Measurements from ENCODE around the gene PRXL2B. TPM values are rescaled to one million over a fixed set of nuclear protein-coding genes. Genes with fewer than 3 reads are reported as not detected.

PRXL2B gene
- total RNA-seq, 1 donor from 2014 or later: 26.3 TPM

DNA sequence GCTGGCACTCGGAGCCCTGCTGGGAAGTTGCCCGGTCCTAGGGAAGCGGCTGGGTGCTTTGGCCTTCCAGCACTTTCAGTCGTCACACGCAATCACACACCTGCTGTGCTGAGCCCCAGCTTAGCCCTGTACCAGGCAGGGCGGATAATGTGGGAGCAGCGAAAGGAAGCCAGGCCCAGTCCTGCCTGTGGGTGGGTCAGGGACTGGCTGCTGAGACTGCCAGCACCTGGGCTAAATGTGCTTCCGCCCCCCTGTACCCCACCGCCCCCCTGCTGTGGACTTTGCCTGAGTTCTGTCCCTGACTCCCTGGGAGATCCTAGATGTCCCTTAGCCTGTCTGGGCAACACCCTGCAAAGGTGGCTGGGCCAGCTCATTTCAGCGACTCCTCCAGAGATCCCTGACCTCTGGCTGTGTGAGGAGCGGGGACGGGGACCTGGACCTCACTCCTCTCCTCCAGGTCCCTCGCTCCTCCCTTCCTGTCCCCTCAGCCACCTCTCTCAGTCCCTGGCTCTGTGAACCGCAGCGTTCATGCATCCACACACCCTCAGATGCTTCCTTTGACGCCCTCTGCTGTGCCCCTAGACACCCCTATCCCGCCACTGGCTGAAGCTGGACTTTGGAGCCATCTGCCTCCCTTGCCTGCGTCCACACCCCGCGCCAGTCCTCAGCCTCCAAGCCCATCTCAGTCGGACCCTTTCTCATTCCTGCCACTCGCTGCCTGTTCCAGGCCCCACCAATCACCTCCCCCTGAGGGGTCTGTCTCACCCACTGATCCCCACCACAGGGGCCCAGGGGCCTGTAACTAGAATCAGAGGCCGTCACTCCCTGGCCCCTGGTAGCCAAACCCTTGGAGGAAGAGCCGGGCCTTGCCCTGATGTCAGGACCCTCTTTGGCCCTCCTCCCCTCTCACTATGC lies 44.8 kb downstream of the PRXL2B start:
- H3K9me3 ChIP-seq: no peaks in the 10 kb centered on the region
- ATAC-seq (no peak), DNase-seq (no peak)
- no peak overlapping the region for H3K27ac ChIP-seq
- H3K27me3 ChIP-seq (ENCODE audit: low read depth): peaks cover 72% of the 10 kb centered on the region
- no peak overlapping the region for H3K4me3 ChIP-seq
- H3K36me3 ChIP-seq: no peaks in the 10 kb centered on the region
- intact Hi-C loops (cut with DNase I): no loop called here
- TF ChIP-seq, protein P1, sequence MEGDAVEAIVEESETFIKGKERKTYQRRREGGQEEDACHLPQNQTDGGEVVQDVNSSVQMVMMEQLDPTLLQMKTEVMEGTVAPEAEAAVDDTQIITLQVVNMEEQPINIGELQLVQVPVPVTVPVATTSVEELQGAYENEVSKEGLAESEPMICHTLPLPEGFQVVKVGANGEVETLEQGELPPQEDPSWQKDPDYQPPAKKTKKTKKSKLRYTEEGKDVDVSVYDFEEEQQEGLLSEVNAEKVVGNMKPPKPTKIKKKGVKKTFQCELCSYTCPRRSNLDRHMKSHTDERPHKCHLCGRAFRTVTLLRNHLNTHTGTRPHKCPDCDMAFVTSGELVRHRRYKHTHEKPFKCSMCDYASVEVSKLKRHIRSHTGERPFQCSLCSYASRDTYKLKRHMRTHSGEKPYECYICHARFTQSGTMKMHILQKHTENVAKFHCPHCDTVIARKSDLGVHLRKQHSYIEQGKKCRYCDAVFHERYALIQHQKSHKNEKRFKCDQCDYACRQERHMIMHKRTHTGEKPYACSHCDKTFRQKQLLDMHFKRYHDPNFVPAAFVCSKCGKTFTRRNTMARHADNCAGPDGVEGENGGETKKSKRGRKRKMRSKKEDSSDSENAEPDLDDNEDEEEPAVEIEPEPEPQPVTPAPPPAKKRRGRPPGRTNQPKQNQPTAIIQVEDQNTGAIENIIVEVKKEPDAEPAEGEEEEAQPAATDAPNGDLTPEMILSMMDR (IDR thresholded peaks at IDR 0.05): no peak
- no peaks in the 10 kb centered on the region for H3K4me1 ChIP-seq

DNA sequence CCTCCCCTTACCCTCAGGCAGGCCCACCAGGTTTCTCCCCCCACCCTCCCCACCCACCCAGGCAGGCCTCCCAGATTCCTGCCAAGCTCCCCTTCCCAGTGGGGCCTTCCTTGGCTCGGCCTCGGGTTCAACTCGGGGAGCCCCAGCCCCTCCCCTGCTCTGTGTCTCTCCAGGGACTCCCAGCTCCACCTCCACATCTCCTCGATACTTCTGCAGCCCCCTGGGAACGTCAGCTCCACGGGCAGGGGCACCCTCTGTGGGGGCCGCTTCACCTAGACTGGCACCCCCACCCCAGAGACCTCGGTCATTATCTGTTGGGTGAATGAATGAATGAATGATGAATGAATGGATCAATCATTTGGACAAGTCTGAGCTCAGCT lies 45.5 kb downstream of the PRXL2B start:
- no peak overlapping the region for H3K4me3 ChIP-seq
- H3K4me1 ChIP-seq: no peaks in the 10 kb centered on the region
- H3K9me3 ChIP-seq: no peaks in the 10 kb centered on the region
- H3K36me3 ChIP-seq: no peaks in the 10 kb centered on the region
- DNase-seq: no peak
- no peak overlapping the region for H3K27ac ChIP-seq
- peaks cover 67% of the 10 kb centered on the region for H3K27me3 ChIP-seq (ENCODE audit: low read depth)
- intact Hi-C loops (cut with DNase I): no loop called here
- TF ChIP-seq, protein P1 (IDR thresholded peaks at IDR 0.05): no peak
- ATAC-seq: no peak

DNA sequence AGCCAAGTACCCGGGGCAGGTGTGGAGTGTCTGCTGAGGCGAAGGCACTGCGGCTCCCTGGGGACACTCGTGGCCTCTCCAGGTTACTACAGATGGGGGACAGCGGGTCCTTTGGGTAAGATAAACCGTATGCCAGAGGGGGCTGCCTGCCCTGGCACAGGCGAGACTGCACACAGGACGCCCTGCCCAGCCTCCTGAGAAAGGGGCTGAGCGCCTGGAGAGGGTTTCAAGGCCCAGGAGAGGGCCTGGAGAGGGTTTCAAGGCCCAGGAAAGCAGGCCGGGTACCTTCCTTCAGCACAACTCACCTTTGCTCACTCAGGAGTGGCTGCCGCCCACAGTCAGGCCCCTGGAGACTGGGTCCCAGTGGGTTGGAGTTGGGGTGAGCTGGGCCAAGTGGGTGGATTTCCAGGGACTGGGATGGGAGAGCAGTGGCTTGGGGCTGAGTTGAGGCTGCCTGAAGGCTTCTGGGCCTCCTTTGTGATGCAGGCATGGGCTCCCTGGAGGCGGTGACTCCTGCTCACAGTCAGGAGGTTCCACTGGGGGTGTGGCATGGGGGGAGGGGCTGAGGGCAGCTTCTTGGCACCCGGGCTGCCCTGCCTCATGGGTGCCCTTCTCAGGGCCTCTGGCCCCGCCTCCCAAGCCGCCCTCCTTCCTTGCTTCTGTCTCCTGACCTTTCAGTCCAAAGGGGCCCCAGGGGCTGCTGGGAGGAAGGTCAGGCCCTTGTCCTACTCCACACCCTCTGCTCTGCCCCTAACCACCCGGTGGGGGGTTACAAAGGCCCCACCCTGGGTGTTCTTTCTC lies 46.2 kb downstream of the PRXL2B start, which contains the start of gene MMEL1:
MMEL1 (minus strand) TSS at position 456 of the 801 bp plus-strand sequence. CDS start 3,532 bp downstream, outside the sequence.
- Histone ChIP-seq H3K4me3 (no peak within 1 kb of the TSS), H3K27ac (no peak within 1 kb of the TSS), H3K9me3 (no peaks in the 10 kb centered on the region), H3K27me3 (ENCODE audit: low read depth) (peaks cover 59% of the 10 kb centered on the region), H3K4me1 (no peaks in the 10 kb centered on the region), H3K36me3 (no peaks in the 10 kb centered on the region)
- TF ChIP-seq, protein P1 (IDR thresholded peaks at IDR 0.05): no peak
- DNase-seq (no peak), ATAC-seq (no peak)
- intact Hi-C loops (cut with DNase I): no loop called here

DNA sequence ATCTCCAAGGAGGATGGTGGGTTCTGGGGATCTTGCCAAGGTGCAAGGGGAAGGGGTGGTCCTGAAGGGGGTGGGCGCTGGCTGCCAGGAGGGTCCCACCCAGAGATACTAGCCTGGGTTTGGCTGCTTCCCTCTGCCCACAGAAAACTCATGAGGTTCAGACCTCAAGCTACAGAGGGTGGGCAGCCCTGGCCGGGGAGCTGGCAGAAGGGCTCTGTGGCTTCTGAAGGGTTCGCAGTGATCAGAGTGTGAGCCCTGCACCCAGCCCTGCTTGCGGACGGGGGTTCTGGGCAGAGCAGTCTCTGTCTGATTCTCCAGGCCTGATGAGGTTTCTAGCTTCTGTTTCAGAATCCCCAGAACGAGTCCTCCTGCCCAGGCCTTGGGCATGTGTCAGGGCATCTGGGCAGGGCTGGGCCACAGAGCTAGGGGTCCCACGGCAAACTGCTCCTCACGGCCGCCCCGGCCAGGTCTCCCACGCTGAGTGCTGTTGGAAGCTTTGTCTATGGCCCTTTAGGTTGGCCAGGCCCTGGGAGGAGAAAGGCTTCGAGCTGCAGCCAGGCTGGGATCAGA lies 46.9 kb downstream of the PRXL2B start:
- intact Hi-C loops (cut with DNase I): no loop called here
- Histone ChIP-seq H3K4me3 (no peak overlapping the region), H3K36me3 (no peaks in the 10 kb centered on the region), H3K27me3 (ENCODE audit: low read depth) (peaks cover 53% of the 10 kb centered on the region), H3K27ac (no peak overlapping the region), H3K4me1 (no peaks in the 10 kb centered on the region), H3K9me3 (no peaks in the 10 kb centered on the region)
- ATAC-seq (no peak), DNase-seq (no peak)
- TF ChIP-seq, protein P1 (IDR thresholded peaks at IDR 0.05): no peak

DNA sequence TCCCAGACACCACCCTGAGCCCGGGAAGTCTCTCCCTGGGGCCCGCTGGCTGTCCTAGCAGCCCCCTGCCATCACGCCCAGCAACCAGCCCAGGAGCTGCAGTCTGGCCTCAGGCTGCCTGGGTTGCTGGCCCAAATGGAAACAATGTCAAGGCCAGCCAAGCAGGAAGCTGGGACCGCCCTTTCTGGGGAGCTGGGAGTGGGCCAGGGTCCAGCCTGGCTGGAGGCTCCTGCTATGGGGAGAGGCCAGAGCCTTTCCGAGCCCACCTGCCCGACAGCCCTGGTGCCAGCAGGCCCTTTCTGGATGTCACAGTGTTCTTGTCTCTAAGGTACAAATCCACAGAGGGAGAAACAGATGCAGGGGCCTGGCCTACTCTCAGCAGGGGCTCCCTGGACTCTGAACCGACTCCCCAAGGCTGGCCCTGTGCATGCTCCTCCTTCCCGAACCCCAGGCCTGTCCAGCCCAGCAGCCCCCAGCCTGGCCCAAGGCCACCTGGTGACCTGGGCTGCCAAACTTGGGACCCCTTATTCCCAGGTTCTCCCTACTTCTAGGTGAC lies 47.4 kb downstream of the PRXL2B start:
- Histone ChIP-seq H3K4me3 (no peak overlapping the region), H3K27me3 (ENCODE audit: low read depth) (peaks cover 47% of the 10 kb centered on the region), H3K4me1 (no peaks in the 10 kb centered on the region), H3K27ac (no peak overlapping the region), H3K9me3 (no peaks in the 10 kb centered on the region), H3K36me3 (no peaks in the 10 kb centered on the region)
- DNase-seq (no peak), ATAC-seq (no peak)
- TF ChIP-seq, protein P1 (IDR thresholded peaks at IDR 0.05): no peak
- intact Hi-C loops (cut with DNase I): no loop called here

Measured in lower lobe of right lung (tissue), 2 donors.